HFFc6 (cell line): ENCODE data around the gene TADA2A. TPM values are rescaled to one million over a fixed set of nuclear protein-coding genes. Genes with fewer than 3 reads are reported as not detected.
A peak's percentile ranks its signal among the peaks of the same experiment; 100 is the strongest.

ENCODE experiments used
- DNase-seq: peaks from one replicate; pipeline ENCODE4 v3.0.0-alpha.2; 2018
- H3K27ac Mint-ChIP-seq: 2 replicates; pipeline ENCODE4 v1.8.0; 2020; ENCODE audit warnings: mild to moderate bottlenecking, mixed read lengths
- H3K27me3 Mint-ChIP-seq: 2 replicates; pipeline ENCODE4 v1.8.0; 2021; ENCODE audit warnings: mild to moderate bottlenecking, moderate library complexity, mixed read lengths; ENCODE audit not compliant: insufficient read depth
- H3K36me3 Mint-ChIP-seq: 2 replicates; pipeline ENCODE4 v1.8.0; 2021; ENCODE audit warnings: low read depth, mixed read lengths
- H3K4me1 Mint-ChIP-seq: 2 replicates; pipeline ENCODE4 v1.8.0; 2020; ENCODE audit warnings: low read depth, mixed read lengths
- H3K4me3 Mint-ChIP-seq: 2 replicates; pipeline ENCODE4 v1.8.0; 2020; ENCODE audit warnings: mild to moderate bottlenecking, moderate library complexity, mixed read lengths
- H3K9me3 Mint-ChIP-seq: 2 replicates; pipeline ENCODE4 v1.8.0; 2020; ENCODE audit warnings: mild to moderate bottlenecking, mixed read lengths
- CTCF ChIP-seq: fragments of 200-600 bp; sonication (generic); IDR thresholded peaks from 2 replicates; pipeline ENCODE4 v1.5.0; 2021; ENCODE audit warnings: antibody characterized with exemption, mild to moderate bottlenecking
- long read RNA-seq: library from polyadenylated mRNA; unstranded; transcript quantifications from one replicate; pipeline ENCODE4 v2.0.0, GENCODE V29; 2019
- total RNA-seq, 6 experiments: library from RNA; stranded (reverse); fragmentation: NEBNext Ultra II Directional; extraction: Animal tissue kit (Norgen Biotek cat#: 25700); gene quantifications; 2 replicates in 1 of 6; 3 replicates in 5 of 6; pipeline ENCODE4 v1.2.3, GENCODE V29; 2021

Gene TADA2A
- total RNA-seq, result 10 to 100 TPM; 12.4 to 17.9 (median 16.2) TPM
- long read RNA-seq, full-length matches to known transcripts, result 2 of 7 reads
- long read RNA-seq, partial matches to known transcripts, result 3 of 7 reads
- long read RNA-seq, other reads (novel, unspliced or antisense), result 2 of 7 reads

- Mint-ChIP-seq H3K4me1 (peaks cover 34% of the 10 kb centered on the region), H3K27me3 (no peaks in the 10 kb centered on the region), H3K36me3 (peaks cover 23% of the 10 kb centered on the region), H3K4me3 (peak within 1 kb of the TSS; percentile 96), H3K27ac (peak within 1 kb of the TSS; percentile 92), H3K9me3 (no peaks in the 10 kb centered on the region)
- peak; percentile 55 for DNase-seq
- no peak for TF ChIP-seq CTCF
Measured at GRCh38 chr17:37406635-37407461, at the start of gene TADA2A, which contains the start of gene ACACA. TSS of gene TADA2A (plus strand) at chr17:37406886. CDS start at chr17:37411366, 4,480 bp downstream. TSS of gene ACACA (minus strand) at chr17:37406836. CDS start at chr17:37406299, 537 bp downstream.

- Mint-ChIP-seq H3K27me3 (no peaks in the 10 kb centered on the region; the same call in 1 of the 2 replicates), H3K4me1 (peaks cover 28% of the 10 kb centered on the region), H3K4me3 (peak overlapping the region; percentile 94), H3K27ac (peak overlapping the region; percentile 79), H3K36me3 (no peaks in the 10 kb centered on the region), H3K9me3 (no peaks in the 10 kb centered on the region)
- no peak for TF ChIP-seq CTCF
- peak; percentile 22 for DNase-seq
Measured at GRCh38 chr17:37358098-37358829, 48.4 kb upstream of the TADA2A start.

- Mint-ChIP-seq H3K4me1 (peaks cover 28% of the 10 kb centered on the region), H3K36me3 (no peaks in the 10 kb centered on the region), H3K9me3 (no peaks in the 10 kb centered on the region), H3K27ac (peak overlapping the region; percentile 79), H3K27me3 (peaks cover 1% of the 10 kb centered on the region; the same call in 1 of the 2 replicates), H3K4me3 (peak overlapping the region; percentile 94)
- peak; percentile 88 for DNase-seq
- TF ChIP-seq CTCF, result peak; percentile 61
Measured at GRCh38 chr17:37358830-37359681, 47.6 kb upstream of the TADA2A start.

GRCh38 chr17:37359682-37360188 is 47.0 kb upstream of the TADA2A start:
- Mint-ChIP-seq H3K27me3 (peaks cover 1% of the 10 kb centered on the region; the same call in 1 of the 2 replicates), H3K4me3 (peak overlapping the region; percentile 78), H3K9me3 (no peaks in the 10 kb centered on the region), H3K27ac (peak overlapping the region; percentile 70), H3K4me1 (peaks cover 28% of the 10 kb centered on the region), H3K36me3 (no peaks in the 10 kb centered on the region)
- TF ChIP-seq CTCF, result no peak
- no peak for DNase-seq
